IPS-18c (cell line): ENCODE measurements around the gene CTIF.

Source experiments
- H3K4me3 ChIP-seq: 2 replicates; pipeline ENCODE4 v1.7.0; 2013; ENCODE audit warnings: low read depth, mild to moderate bottlenecking, low read length, moderate library complexity; ENCODE audit not compliant: insufficient read depth
- H3K9me3 ChIP-seq: one replicate; pipeline ENCODE4 v1.6.1; 2013; ENCODE audit warnings: mild to moderate bottlenecking, low read length, moderate library complexity; ENCODE audit not compliant: control insufficient read depth, insufficient read depth

Gene CTIF

DNA sequence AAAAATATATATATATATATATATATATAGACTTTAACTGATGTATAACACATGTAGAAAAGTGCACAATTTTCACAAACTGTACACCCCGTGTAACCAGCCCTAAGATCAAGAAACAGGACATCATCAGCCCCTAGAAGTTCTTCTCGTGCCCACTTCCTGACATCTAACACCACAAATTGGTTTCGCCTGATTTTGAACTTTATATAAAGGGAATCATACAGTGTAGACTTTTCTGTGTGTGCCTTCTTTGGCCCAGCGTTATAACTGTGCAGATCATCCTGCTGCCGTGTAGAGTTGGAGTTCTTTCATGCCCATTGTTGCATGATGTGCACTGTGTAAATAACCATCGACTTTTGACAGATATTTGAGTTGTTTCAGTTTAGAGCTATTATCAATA lies 370.9 kb downstream of the CTIF start:
- no peaks in the 10 kb centered on the region for H3K9me3 ChIP-seq
- H3K4me3 ChIP-seq = no peak overlapping the region

DNA sequence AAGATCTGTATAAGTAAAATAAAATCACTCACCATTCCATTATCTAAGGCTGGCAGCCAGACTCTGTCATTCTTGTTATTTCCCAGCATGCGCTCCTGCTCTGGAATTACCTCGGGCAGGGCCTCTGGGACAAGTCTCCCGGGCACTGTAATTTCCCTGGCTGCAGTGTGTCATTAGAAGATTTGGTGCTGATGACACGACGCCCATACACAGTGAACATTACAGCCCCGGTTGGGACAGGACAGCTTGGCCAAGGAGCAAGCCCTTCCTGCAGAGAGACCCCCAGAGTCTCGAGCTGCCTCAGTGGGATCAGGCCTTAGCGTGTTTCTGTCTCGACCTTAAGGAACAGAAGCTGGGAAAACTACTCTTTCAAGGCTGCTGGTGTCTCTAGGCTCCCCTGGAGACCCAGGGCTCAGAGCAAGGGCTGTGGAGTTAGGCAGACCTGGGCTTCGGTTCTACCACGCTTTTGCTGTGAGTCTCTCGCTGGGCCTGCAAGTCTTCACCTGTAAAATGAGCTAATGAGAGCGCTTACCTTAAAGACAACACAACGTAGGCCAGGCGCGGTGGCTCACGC lies 372.2 kb downstream of the CTIF start:
- Histone ChIP-seq H3K9me3 (no peaks in the 10 kb centered on the region), H3K4me3 (no peak overlapping the region)
